Activated naive CD4-positive, alpha-beta T cell (primary cell): ENCODE measurements around the gene COG6.

Experiments used
- DNase-seq, 4 experiments: peaks; one replicate each; lab custom pipeline; 2025; lab: John Stamatoyannopoulos, UW

Gene COG6

GRCh38 chr13:39768962-39769361 is 113.5 kb downstream of the COG6 start:
- no peak for DNase-seq

- DNase-seq, result no peak
Observed at GRCh38 chr13:39770221-39771090, 115.0 kb downstream of the COG6 start.

- no peak for DNase-seq
Observed at GRCh38 chr13:39773833-39774232, 118.4 kb downstream of the COG6 start.

- DNase-seq, result no peak
Observed at GRCh38 chr13:39776439-39776838, 121.0 kb downstream of the COG6 start.

GRCh38 chr13:39777021-39777420 is 121.6 kb downstream of the COG6 start:
- no peak for DNase-seq

- no peak for DNase-seq
Observed at GRCh38 chr13:39777527-39778061, 122.1 kb downstream of the COG6 start.

GRCh38 chr13:39779337-39780265 is 124.1 kb downstream of the COG6 start:
- peak in 2 of 4 experiments; percentile 20 to 42 for DNase-seq

- no peak for DNase-seq
Observed at GRCh38 chr13:39780711-39781110, 125.2 kb downstream of the COG6 start.

- no peak for DNase-seq
Observed at GRCh38 chr13:39781381-39781780, 125.9 kb downstream of the COG6 start.

- DNase-seq, result no peak
Observed at GRCh38 chr13:39783051-39783450, 127.6 kb downstream of the COG6 start.

GRCh38 chr13:39784347-39784746 is 128.9 kb downstream of the COG6 start:
- DNase-seq, result no peak

GRCh38 chr13:39786091-39786490 is 130.6 kb downstream of the COG6 start:
- no peak for DNase-seq

- no peak for DNase-seq
Observed at GRCh38 chr13:39787086-39787487, 131.6 kb downstream of the COG6 start.

- DNase-seq, result no peak
Observed at GRCh38 chr13:39788102-39788501, 132.6 kb downstream of the COG6 start.

- DNase-seq, result no peak
Observed at GRCh38 chr13:39789451-39789850, 134.0 kb downstream of the COG6 start.
